ENCODE results near the gene RAD21L1.

- TF ChIP-seq CTCF (conservative IDR thresholded peaks at IDR 0.05 in 1 of 2, IDR thresholded peaks at IDR 0.05 in 1 of 2; ENCODE audit: low read depth in 1 of 2, low read length in 2 of 2) (no peak), EZH2 (IDR thresholded peaks at IDR 0.05; ENCODE audit: low read length, missing control alignments) (no peak)
Measured at GRCh38 chr20:1263853-1264252, 38.0 kb downstream of the RAD21L1 start.

Measured in fibroblast of lung (primary cell).